HG03520 (cell line): ENCODE results near the gene TBC1D1.
"Not testable (repeated sequence)": the region's sequence is repeated elsewhere in the genome, so short reads cannot be mapped to it uniquely, and the experiment has no call there.

Experiments
- ATAC-seq: cut with Tn5 transposase; IDR thresholded peaks from one replicate; pipeline ENCODE4 v1.9.1; 2021; ENCODE audit warnings: mild to moderate bottlenecking, moderate library complexity; ENCODE audit not compliant: unreplicated experiment

Gene TBC1D1

DNA sequence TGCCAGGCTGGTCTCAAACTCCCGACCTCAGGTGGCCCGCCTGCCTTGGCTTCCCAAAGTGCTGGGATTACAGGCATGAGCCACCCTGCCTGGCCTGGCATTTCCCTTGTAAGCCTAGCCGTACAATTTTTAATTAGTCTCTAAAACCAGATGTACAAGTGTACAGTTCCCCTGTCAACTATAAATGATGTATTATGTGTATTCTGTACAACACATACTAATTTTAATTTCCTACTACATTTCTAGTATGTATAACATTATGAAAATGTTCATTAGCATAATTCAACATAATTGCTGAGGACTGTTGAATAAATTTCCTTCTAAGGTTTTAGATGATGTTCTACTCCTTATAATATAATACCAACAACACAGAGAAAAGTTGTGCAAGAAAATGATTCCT is 27.8 kb downstream of the TBC1D1 start:
- ATAC-seq, result no peak

DNA sequence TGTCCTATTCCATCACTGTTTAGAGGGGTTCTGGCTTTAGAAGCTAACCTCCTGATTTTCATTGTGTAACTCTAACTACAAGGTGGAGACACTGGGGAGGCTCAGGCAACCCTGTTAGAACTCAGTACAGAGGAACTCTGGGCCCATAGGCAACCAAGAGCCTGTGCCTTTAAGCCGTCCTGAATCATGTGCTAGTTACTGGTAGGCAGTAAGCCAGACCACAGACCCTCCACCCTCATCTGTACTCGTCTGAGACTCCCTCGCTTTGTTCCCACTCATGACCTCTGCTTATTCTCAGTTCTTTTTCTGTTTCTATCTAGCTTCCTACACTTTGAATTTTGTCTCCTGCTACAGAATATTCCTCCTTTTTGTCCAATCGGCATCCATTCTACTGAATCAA is 31.4 kb downstream of the TBC1D1 start:
- no peak for ATAC-seq

DNA sequence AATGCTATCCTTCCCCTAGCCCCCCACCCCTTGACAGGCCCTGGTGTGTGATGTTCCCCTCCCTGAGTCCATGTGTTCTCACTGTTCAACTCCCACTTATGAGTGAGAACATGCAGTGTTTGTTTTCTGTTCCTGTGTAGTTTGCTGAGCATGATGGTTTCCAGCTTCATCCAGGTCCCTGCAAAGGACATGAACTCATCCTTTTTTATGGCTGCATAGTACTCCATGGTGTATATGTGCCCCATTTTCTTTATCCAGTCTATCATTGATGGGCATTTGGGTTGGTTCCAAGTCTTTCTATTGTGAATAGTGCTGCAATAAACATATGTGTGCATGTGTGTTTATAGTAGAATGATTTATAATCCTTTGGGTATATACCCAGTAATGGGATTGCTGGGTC is 32.2 kb downstream of the TBC1D1 start:
- ATAC-seq, result not testable (repeated sequence)

DNA sequence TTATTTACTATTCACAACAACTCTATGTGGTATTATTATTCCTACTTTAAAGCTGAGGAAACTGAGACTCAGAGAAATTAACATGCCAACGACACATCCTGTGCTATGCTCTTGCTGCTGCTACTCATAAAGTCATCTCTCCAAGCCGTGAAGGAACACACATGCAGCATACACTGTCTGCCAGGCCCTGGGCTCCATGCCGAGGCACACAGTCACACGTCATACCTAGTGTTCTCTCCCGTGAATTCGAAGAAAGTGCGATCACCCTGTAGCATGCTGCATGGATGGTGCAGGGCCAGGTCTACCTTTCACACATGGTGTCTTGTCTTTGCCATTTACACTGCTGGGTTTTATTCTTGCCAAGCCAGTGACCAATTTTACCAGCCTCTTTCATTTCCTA is 34.1 kb downstream of the TBC1D1 start:
- no peak for ATAC-seq

DNA sequence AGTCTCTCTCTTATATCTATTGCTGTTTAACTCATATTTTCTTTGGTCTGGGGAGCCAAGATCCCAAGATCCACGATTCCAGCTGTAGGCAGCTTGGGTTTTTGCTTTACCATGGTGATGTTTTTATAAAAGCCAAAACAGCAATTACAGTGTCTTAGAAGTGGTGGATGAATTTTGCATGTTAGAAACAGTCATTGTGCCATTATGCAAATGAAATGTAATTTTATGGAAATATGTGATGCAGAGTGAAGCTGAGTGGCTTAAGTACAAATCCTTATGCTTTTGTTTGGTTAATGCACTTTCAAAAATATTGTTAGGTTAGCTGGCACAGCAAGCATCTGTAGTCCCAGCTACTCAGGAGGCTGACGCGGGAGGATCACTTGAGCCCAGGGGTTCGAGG is 36.5 kb downstream of the TBC1D1 start:
- ATAC-seq, result no peak

DNA sequence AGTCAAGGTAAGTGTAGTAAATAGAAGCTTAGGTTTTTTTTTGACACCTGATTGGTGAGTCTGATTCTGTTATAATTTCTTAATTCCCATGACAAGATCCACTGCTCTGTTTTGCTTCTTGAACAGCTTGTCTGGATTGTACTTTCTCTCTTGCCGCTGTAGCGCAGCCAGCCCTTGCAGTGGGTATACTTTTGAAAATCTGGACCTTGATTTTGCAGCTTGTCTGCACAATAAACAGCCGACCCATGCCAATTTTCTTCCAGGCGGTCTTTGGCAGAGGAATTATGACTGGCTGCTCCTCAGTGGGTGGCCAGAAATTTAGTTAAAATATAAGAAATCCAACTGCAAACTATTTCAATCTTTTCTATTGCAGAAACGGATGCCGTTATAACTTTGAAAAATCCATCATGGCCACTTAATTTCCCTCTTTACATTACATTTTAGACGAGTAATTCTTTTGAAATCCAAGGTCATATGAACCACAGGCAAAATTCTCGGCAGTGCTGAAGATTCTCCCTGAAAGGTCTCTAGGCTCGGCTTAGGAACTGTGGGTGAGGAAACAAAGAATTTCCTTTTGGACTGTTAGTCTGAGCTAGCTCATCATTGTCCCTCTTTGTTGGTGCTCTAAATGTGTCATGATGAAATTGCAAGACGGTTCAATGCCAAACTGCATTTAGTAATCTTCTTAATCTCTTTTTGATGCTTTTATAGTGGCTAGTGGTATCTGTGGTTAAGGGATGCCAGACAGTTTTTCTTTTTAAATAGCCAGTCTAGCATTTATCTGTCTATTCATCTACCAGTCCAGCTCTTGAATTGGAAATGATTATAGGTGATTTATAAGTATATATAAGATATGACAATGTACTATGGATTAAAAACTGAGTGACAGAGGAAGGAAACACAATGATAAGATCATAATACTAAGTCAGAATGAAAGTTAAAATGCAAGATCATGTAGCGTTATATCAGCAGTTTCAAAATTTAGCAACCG is 37.8 kb downstream of the TBC1D1 start:
- no peak for ATAC-seq

DNA sequence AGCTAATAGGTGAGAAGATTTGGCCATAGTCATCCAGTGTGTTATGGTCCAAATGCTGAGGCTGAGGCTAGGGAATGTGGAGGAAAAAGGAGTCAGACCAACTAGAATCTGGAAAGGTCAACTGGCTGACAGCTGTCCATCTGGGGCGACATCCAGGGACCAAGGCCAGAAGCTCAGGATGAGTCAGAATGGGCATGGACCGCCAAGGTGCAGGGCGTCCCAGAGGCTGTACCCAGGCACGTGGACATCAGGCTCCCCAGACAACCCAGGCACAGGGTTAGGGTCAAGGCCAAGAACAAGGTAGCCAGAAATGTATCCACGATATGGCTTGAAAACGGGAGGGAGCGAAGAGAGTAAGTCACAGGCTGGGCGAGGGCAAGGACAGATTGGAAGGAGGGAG is 43.2 kb downstream of the TBC1D1 start:
- no peak for ATAC-seq

DNA sequence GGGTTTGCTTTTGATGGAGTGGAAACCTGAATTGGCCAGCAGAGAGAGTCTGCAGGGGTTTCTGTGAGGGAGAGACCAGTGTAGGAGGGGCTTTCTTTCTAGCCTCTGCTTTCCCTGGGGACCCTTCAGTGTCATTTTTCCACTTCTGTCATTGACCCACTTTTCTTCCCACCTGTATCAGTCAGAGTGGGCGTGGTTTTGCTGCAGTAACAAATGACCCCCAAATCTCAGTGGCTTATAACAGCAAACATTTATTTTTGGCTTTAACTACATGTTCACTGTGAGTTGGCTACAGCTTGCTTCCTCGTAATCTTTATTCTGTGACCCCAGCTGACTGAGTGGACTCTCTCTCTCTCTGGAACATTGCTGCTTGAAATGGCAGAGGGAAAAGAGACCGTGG is 43.7 kb downstream of the TBC1D1 start:
- no peak for ATAC-seq

DNA sequence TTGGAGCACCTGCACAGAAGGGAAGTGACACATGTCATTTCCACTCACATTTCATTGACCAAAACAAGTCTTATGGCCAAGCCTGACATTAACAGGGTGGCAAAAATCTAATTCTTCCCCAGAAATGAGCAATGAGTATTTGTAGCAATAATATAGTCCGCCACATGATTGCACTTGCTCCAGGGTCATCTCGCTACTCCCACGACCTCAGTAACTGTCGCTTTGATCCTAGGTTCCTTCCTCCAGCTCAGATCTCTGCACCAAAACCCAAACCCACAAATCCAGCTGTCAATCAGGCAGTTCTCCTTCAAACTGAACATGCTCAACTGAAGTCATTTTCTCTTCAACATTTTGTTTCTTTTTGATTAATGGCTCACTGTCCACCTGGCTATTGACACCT is 44.1 kb downstream of the TBC1D1 start:
- no peak for ATAC-seq

DNA sequence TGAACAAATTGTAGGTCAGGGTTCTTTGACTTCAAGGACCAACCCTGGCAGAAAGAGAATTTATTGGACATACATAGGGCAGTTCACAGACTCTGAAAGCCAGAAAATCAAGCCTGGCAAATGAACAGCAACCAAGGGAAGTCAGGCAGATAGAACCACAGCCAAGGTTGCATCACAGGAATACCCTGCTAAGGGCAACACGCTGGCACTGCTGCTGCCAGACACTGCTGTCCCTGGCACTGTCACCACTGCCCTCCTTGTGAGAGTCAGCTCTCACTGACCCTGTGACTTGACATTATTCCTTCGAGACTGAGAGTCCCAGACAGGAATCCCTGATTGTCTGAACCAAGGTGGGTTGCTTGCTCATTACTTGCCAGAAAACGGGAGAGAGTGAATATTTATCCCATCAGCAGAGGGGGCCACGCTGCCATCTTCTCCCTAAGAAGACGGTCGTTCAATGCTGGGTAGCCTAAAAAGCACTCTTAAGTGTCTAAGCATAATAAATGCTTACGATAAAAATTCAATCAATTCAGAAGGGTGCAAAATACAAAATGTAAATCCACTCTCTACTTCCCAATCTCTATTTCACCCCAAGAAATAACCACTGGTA is 46.1 kb downstream of the TBC1D1 start:
- no peak for ATAC-seq

DNA sequence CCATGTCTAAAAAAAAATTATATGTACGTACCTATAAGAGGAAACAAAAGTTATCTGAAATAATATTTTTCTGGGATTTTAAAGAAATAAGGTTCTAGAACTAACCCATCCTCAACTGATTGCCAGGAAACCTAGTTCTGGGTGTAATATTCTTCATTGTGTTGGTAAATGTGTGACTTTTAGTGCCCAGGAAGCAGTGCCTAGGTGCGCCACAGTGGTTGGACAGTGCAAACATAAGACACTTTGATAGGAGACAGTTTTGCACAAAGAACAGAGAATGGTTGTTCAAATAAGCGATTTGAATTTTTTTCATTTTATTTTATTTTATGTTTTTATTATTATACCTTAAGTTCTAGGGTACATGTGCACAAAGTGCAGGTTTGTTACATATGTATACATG is 47.3 kb downstream of the TBC1D1 start:
- ATAC-seq, result no peak

DNA sequence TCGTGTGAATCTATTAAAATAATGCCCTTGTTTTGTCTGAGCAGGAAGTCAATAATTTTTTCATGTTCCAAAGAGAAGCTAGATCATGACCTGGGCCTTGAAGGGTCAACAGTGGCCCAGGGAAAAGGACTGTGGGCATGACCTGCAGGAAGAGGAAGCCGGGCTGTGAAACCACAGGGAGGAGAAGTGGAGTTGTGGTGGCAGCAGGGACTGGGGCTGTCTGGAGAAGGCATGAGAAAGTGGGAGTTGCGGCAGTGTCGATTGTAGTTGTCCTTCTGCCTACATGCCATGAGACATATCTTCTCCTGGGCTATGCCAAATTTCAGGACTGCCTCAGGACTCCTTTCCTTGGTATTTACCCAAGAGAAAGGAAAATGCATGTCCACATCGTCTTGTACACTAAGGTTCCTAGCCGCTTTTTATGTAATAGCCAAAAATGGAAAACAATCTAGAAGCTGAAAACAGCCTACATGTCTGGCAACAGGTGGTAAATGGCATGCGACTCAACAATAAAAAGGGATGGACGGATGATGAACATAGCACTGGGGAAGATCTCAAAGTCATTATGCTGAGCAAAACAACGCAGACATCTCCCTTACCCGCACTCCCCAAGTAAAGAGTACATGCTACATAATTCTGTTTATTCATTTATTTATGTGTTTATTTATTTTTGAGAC is 55.8 kb downstream of the TBC1D1 start:
- no peak for ATAC-seq

DNA sequence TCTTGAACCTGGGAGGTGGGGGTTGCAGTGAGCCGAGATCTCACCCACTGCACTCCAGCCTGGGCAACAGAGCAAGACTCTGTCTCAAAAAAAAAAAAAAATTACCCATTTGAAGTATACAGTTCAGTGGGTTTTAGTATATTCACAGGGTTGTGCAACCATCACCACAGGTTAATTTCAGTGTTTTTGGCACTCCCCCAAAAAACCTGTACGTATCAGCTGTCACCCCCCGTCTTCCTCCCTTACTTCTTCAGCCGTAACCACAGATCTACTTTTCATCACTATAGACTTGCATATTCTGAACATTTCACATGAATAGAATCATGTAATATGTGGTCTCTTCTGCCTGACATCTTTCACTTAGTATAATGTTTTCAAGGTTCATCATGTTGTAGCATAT is 57.7 kb downstream of the TBC1D1 start:
- no peak for ATAC-seq

DNA sequence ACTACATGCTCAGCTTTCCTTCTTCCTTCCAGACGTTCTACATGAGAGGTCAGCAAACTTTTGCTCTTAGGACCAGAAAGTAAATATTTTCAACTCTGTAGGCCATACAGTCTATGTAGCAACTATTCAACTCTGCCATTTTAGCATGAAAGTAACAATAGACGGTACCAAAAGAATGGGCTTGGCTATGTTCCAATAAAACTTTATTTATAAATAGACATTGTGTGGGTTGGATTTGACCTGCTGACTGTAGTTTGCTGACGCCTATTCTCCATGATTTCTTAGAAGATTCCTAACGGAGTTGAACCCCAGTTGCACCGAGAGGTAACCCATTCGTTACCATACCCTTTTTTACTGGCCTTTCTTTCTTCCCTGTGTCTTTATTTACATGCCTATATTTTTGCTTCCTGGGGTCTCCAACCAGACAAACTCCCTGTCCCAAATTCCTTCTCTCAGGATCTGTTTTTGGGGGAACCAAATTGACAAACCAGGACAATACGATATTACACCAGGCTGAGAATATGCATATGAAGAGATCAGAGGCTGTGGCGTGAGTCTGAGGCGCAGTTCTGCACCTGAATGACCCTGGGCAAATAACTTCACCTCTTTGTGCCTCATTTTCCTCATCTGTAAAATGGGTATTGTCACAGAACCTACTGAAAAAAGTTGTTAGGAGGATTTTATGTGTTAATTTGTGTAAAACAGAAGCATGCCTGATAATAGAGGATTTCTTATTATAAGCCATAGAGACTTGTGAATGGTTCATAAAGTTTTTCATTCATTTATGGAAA is 58.9 kb downstream of the TBC1D1 start:
- no peak for ATAC-seq

DNA sequence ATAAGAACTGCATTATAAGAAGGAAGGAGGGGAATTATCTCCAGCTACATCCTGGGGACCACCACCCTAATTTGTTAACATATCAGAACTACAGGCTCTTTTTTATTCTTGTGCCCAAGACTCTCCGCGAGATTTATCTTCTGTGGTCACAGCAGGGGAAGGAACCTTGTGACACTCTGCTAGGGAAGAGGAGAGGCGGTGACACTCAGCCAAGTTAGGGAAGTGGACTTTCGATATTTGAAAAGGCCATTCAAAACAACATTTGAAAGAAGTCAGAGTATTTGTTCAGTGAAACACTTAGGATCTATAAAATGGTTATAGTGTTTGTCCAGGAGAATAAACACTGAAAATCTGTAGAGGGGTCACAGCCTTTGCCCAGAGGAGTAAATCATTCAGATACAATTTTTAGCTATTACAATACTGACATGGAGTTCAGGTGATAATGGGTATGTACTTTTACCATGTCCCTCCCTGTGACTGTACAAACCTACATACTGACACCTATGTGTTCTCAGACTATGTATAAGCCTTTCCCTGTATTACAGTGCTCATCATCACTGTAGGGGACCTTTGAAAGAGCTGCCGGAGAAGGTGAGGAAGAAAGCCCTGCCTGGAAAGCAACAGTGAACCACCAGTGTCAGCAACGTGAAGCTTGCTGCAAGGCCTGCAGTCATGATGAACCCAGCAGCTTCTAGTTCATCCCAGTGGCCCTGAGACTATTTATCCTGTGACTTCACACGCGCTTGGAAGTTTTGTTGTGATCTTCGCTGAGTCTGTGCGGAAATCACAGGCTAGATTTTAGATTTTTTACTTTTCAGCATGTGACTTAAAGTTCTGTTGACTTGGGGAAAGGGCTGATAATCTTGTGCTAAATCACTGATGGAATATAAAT is 60.8 kb downstream of the TBC1D1 start:
- no peak for ATAC-seq

DNA sequence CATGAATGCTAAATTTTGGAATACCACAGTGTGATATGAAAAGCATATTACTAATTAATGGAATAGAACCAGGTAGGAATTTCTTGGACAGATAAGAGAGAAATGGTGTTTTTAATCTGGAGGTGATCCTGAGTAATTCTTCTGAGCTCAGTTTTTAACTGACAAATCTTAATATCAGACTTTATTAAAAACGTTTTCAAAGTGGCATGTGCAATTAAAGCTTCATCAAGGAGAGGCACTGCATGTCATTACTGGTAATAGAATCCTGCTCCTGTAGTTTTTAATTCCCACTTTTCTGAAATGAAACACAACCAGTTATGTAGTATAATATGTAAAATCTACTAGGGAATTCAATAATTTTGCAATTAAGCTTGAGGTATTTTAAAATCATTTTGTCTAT is 62.3 kb downstream of the TBC1D1 start:
- ATAC-seq, result no peak

DNA sequence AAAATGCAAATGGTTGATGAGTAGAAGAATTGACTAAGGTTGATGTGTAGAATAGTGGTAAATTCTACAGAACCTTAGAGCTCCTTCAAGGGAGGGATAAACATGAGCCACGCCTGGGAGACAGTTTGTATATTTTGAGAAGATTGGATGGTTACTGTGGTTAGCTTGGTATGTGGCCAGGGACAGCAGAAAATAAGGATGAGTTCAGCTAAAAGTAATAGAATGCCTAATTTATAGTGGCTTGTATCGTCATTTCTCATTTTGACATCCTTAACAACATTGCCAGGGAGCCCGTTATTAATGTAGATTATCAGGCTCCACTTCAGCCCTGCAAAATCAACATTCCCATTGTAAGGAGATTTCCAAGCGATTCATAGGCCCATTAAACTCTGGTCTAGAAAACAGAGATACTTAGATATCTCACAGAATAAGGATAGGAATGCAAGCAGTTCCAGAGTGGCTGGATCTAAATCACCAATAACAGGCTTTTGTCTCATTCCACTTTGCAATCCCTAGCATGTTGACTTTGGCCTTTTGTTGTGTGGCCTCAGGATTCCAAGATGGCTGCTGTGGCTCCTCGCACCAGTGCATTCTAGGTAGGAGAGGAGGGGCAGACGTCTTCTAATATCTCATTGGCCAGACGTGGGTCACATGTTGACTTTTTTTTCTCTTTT is 62.9 kb downstream of the TBC1D1 start:
- ATAC-seq, result no peak

DNA sequence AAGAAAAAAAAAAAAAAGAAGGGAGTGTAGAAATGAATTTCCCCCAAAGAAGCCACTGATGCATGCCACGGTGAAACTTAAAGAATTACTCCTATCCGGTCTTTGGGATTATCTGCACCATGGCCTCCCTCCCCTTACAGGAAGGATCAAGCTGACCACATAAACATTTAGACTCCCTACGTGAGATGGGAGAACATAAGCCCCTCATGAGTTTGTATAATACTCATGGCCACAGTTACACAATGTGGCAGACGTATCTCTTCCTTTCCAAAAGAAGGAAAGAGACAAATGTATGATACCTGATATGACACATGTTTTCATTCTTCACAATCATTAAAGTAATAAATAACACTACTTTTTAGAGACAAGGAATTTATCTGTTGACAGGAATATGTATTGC is 66.1 kb downstream of the TBC1D1 start:
- ATAC-seq, result no peak

DNA sequence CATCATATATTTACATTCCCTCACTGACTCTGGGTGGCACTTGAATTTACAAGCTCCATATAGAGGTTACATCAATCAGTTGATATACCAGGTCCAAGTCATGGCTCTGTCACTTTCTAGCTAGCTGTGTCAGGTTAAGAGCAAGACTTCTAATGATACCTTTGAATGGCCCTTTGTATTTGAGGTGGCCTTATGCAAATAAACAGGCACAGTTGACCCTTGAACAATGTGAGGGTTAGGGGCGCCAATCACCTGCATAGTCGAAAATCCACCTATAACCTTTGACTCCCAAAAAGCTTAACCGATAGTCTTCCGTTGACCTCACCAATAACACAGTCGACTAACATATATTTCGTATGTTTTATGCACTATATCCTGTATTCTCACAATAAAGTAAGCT is 68.0 kb downstream of the TBC1D1 start:
- ATAC-seq, result no peak

DNA sequence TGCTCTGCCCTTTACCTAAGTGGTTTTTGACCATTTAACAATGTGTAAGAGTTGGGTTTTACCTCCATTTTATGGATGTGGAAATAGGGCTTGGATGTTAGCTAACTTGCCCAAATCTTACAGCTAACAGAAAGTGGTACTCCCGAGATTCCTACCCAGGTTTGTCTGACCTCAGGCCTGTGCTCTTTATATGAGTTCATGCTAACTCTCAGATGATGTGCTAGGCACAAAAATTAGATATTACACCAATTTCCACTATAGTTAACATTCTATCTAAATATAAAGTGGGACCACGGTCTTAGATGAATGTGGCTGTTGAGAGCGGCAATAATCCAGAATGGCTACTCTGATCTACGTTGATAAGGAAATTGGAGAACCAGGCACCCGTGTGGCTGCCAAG is 69.2 kb downstream of the TBC1D1 start, which contains the start of gene PTTG2:
PTTG2 (plus strand) TSS at position 301 of the 400 bp plus-strand sequence; CDS start at position 338, 37 bp downstream.
- ATAC-seq, result no peak
